NOMO-1 treated with DMSO at 0.1 percent for 48 hours (cell line): ENCODE results near the gene LTBP1.

Experiments used
- DNase-seq: peaks from one replicate; lab custom pipeline; 2025; ENCODE audit not compliant: unreplicated experiment; lab: John Stamatoyannopoulos, UW

The LTBP1 gene

GRCh38 chr2:33072614-33073013 lies 125.9 kb downstream of the LTBP1 start:
- DNase-seq: no peak

DNA sequence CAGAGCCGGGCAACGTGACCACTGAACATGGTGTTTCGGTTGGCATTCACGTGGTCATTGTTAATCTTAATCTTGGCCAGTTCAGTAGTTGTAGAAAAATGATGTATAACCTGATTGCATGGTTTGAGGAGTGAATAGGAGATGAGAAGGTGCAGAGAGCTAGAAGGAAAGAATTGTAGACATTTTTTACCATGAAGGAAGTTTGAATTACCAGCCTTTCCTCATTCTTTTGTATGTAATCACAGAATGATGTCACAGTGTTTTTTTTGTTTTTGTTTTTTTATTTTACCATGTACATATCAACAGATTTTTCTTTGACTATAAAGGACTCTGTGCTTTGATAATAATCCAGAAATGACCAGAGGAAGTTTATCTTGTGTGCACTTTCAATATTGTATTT lies 126.3 kb downstream of the LTBP1 start:
- no peak for DNase-seq

GRCh38 chr2:33074197-33074596 lies 127.4 kb downstream of the LTBP1 start:
- no peak for DNase-seq

DNA sequence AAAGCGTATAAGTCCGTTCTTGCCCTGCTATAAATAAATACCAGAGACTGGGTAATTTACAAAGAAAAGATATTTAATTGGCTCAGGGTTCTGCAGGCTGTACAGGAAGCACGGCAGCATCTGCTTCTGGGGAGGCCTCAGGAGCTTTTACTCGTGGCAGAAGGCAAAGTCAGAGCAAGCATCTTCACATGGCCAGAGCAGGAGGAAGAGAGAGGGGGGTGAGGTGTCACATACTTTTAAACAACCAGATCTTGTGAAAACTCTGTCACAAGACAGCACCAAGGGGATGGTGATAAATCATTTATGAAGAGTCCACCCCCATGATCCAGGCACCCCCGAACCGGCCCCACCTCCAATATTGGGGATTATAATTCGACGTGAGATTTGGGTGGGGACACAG lies 130.6 kb downstream of the LTBP1 start:
- DNase-seq: no peak

GRCh38 chr2:33077844-33078243 lies 131.1 kb downstream of the LTBP1 start:
- no peak for DNase-seq

DNA sequence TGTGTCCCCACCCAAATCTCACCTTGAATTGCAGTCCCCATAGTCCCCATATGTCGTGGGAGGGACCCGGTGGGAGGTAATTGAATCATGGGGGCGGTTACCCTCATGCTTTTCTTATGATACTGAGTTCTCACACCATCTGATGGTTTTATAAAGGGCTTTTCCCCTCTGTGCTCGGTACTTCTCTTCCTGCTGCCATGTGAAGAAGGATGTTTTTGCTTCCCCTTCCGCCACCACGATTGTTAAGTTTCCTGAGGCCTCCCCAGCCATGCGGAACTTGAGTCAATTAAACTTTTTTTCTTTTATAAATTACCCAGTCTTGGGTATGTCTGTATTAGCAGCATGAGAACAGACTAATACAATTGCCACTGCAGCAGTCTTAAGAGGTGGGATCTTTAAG lies 134.9 kb downstream of the LTBP1 start:
- DNase-seq: no peak

GRCh38 chr2:33083699-33084387 lies 137.1 kb downstream of the LTBP1 start:
- peak; percentile 49 for DNase-seq

DNA sequence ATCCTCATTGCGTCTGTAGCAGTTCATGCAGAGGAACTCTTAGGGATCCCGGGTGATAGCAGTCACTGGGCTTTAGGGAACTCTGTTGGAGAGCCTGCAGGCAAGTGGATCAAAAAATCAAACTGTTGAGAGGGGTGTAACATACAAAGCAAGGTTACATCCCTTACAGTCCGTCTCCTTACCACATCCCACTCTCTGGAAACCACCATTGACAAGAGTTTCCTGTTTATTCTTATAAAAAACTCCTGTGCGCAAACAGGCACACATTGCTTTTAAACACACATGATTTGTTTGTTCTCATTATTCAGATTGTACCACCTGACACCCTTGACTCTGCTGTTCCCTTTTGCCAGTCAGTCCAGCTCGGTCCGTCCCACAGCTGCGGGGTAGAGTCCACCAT lies 137.7 kb downstream of the LTBP1 start:
- no peak for DNase-seq

DNA sequence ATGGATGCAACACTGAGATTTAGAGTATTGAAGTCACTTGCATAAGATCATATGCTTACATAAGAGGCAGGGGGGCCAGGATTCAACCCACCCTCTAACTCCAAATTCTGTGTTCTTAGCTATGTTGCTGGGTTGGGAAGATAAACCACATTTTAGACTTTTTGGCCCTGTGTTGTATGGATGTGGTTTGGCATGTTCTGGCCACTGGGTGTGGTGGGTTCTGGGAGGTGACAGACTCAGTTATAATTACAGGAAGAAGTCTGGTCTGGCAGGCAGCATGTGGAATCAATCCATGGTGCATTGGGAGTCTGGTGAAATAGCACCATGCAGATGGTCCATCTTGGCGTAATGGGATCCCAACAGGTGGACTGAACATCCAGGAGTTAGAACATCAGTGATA lies 138.9 kb downstream of the LTBP1 start:
- DNase-seq: no peak

GRCh38 chr2:33086400-33087015 lies 139.8 kb downstream of the LTBP1 start:
- peak; percentile 65 for DNase-seq

DNA sequence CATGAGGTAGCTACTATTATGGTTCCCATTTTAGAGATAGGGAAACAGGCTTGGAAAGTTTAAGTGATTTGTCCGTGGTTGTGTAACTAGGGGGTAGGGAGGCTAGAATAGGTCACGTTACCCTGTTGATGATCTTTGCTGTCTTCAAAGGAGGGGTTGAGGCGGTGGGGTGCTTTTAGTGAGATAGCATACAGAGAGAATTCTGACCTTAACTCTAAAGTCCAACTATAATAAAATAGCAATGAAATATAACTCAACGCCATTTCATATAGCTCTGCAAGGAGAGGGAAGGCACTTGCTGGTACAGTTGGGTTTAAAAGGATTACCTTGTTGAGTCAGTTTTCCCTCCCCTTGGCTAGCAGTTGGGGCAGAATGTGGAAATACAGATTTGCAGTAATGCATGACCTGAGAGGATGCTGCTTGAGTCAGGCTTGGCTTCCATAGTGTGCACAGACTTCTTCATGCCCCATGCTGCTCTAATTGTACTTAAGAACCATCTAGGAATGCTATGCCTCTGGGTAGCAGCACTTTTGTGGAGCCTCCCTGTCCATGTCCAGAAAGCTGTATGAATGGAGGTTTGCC lies 143.9 kb downstream of the LTBP1 start:
- DNase-seq: no peak

GRCh38 chr2:33091541-33092123 lies 144.9 kb downstream of the LTBP1 start:
- no peak for DNase-seq

- no peak for DNase-seq
These were observed 146.7 kb downstream of the LTBP1 start for GRCh38 chr2:33093283-33093993.

GRCh38 chr2:33094303-33094702 lies 147.6 kb downstream of the LTBP1 start:
- no peak for DNase-seq

DNA sequence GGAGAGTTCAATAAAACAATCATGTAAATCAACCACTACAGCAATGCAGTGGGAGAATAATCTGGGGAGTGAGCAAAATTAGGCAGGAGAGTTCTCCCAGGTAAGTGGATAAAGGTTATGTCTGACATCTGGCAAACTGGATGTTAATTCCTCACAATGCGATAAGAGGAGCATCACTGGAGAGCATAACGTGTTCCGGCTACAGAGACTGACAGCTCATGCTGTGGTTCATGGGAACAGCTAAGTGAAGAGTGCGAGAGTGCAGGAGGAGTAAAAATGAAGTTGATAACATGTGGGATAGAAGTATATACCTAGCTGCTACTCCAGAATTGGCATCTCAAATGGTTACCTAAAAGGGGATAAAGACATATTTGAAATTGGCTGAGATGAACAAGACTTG lies 153.2 kb downstream of the LTBP1 start:
- DNase-seq: no peak

DNA sequence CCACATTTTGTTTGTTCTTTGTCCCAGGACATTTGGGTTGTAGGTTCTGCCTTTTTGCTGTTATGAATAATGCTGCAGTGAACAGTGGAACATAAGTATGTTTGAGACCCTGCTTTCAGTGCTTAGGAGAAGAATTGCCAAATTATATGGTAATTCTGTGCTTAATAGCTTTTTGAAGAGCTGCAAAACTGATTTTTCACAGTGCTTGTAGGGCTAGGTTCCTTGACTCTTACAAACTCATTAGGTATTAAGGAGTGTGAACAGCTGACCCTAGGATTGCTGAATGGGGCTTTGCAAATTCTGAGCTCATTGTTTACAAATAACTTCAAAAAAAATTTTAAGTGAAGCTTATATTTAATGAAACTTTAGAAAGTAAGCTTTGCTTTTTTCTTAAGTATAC lies 154.2 kb downstream of the LTBP1 start:
- DNase-seq: no peak

DNA sequence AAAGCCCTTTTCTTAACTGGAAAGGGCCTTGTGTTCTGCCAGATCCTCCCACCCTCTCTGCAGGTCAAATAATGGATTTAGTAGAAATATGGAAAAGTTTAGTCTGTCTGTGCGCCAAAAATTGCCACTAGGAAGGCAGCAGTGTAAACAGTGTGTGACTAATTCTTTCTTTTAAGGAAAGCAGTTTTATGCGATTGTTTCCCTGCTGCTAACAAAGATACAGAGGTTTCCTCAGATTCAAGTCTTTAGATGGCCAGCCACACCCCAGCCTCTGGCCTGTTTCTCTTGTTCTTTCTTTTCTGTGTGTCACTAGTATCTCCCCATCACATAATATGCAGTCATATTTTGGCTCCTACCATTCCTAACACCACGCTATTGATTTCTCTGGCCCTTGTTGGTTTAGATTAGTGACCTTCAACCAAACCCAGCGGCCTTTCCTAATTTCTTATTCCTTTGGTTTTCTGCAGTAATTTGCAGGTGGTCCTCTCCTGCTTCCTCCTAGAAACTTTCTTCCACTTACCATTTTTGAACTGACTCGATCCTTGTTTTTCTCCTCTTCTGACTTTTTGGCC lies 157.4 kb downstream of the LTBP1 start:
- no peak for DNase-seq

GRCh38 chr2:33104726-33105125 lies 158.0 kb downstream of the LTBP1 start:
- DNase-seq: no peak

GRCh38 chr2:33106115-33106514 lies 159.4 kb downstream of the LTBP1 start:
- no peak for DNase-seq

GRCh38 chr2:33107690-33108482 lies 161.1 kb downstream of the LTBP1 start:
- DNase-seq: no peak
